ENCODE data around the gene SAG. TPM values are rescaled to one million over a fixed set of nuclear protein-coding genes. Genes with fewer than 3 reads are reported as not detected.

Gene SAG
- total and polyA plus RNA-seq, 10 of the 15 experiments (the other 5 are each of a cell fraction or from before 2014, with no cell fraction given): 0.06 to 0.47 TPM; not detected in 8

DNA sequence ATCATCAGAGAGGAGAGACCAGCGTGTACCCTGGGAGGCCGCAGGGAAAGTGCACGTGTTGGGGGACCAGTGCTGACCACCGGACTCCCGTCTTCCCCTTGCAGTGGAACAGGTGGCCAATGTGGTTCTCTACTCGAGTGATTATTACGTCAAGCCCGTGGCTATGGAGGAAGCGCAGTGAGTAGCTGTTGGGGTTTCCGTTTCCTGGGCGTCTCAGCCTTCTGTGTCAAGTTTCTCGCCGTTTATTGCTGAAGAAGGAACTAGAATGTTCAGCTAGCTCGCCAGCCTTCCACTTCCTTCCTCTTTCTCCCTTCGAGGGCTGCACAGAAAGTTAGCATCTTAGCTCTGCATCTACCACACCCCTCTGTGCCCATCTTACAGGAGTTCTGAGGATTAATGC, 23.9 kb downstream of the SAG start (continued):
- TF ChIP-seq ZNF24 (IDR thresholded peaks at IDR 0.05) (no peak), RUNX3 (IDR thresholded peaks at IDR 0.05; ENCODE audit: low read length) (peak; percentile 86), ATF7 (IDR thresholded peaks at IDR 0.05; ENCODE audit: low read depth) (peak; percentile 61), TCF3 (IDR thresholded peaks at IDR 0.05; ENCODE audit: borderline replicate concordance, insufficient read depth, low read depth, low read length) (peak; percentile 94), LARP7 (IDR thresholded peaks at IDR 0.05) (peak; percentile 20; the same call in 1 of the 2 replicates), ZNF384 (IDR thresholded peaks at IDR 0.05; ENCODE audit: borderline replicate concordance, low read depth, low read length) (no peak)
- TF ChIP-seq, protein P1, sequence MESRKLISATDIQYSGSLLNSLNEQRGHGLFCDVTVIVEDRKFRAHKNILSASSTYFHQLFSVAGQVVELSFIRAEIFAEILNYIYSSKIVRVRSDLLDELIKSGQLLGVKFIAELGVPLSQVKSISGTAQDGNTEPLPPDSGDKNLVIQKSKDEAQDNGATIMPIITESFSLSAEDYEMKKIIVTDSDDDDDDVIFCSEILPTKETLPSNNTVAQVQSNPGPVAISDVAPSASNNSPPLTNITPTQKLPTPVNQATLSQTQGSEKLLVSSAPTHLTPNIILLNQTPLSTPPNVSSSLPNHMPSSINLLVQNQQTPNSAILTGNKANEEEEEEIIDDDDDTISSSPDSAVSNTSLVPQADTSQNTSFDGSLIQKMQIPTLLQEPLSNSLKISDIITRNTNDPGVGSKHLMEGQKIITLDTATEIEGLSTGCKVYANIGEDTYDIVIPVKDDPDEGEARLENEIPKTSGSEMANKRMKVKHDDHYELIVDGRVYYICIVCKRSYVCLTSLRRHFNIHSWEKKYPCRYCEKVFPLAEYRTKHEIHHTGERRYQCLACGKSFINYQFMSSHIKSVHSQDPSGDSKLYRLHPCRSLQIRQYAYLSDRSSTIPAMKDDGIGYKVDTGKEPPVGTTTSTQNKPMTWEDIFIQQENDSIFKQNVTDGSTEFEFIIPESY (IDR thresholded peaks at IDR 0.05): no peak
- TF ChIP-seq, protein P2, sequence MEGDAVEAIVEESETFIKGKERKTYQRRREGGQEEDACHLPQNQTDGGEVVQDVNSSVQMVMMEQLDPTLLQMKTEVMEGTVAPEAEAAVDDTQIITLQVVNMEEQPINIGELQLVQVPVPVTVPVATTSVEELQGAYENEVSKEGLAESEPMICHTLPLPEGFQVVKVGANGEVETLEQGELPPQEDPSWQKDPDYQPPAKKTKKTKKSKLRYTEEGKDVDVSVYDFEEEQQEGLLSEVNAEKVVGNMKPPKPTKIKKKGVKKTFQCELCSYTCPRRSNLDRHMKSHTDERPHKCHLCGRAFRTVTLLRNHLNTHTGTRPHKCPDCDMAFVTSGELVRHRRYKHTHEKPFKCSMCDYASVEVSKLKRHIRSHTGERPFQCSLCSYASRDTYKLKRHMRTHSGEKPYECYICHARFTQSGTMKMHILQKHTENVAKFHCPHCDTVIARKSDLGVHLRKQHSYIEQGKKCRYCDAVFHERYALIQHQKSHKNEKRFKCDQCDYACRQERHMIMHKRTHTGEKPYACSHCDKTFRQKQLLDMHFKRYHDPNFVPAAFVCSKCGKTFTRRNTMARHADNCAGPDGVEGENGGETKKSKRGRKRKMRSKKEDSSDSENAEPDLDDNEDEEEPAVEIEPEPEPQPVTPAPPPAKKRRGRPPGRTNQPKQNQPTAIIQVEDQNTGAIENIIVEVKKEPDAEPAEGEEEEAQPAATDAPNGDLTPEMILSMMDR (IDR thresholded peaks at IDR 0.05 in 2 of 3, conservative IDR thresholded peaks at IDR 0.05 in 1 of 3; ENCODE audit: control insufficient read depth in 2 of 3, extremely low read depth in 1 of 3, insufficient read depth in 1 of 3, low read depth in 3 of 3, low read length in 3 of 3): no peak
- TF ChIP-seq, protein P3, sequence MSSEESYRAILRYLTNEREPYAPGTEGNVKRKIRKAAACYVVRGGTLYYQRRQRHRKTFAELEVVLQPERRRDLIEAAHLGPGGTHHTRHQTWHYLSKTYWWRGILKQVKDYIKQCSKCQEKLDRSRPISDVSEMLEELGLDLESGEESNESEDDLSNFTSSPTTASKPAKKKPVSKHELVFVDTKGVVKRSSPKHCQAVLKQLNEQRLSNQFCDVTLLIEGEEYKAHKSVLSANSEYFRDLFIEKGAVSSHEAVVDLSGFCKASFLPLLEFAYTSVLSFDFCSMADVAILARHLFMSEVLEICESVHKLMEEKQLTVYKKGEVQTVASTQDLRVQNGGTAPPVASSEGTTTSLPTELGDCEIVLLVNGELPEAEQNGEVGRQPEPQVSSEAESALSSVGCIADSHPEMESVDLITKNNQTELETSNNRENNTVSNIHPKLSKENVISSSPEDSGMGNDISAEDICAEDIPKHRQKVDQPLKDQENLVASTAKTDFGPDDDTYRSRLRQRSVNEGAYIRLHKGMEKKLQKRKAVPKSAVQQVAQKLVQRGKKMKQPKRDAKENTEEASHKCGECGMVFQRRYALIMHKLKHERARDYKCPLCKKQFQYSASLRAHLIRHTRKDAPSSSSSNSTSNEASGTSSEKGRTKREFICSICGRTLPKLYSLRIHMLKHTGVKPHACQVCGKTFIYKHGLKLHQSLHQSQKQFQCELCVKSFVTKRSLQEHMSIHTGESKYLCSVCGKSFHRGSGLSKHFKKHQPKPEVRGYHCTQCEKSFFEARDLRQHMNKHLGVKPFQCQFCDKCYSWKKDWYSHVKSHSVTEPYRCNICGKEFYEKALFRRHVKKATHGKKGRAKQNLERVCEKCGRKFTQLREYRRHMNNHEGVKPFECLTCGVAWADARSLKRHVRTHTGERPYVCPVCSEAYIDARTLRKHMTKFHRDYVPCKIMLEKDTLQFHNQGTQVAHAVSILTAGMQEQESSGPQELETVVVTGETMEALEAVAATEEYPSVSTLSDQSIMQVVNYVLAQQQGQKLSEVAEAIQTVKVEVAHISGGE (CRISPR knock-in tag; IDR thresholded peaks at IDR 0.05): no peak
- TF ChIP-seq, protein P4, sequence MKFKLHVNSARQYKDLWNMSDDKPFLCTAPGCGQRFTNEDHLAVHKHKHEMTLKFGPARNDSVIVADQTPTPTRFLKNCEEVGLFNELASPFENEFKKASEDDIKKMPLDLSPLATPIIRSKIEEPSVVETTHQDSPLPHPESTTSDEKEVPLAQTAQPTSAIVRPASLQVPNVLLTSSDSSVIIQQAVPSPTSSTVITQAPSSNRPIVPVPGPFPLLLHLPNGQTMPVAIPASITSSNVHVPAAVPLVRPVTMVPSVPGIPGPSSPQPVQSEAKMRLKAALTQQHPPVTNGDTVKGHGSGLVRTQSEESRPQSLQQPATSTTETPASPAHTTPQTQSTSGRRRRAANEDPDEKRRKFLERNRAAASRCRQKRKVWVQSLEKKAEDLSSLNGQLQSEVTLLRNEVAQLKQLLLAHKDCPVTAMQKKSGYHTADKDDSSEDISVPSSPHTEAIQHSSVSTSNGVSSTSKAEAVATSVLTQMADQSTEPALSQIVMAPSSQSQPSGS (IDR thresholded peaks at IDR 0.05; ENCODE audit: low read length): peak; percentile 26; the same call in 1 of the 2 replicates
